Endothelial cell (in vitro differentiated cells): ENCODE measurements around the gene UMAD1. TPM values are rescaled to one million over a fixed set of nuclear protein-coding genes. Genes with fewer than 3 reads are reported as not detected.

Experiments
- DNase-seq: peaks from one replicate; pipeline ENCODE4 v3.0.0; 2021; ENCODE audit warnings: low spot score
- H3K27ac Mint-ChIP-seq: one replicate; pipeline ENCODE4 v1.8.0; 2021; ENCODE audit warnings: mixed read lengths, inconsistent platforms; ENCODE audit not compliant: unreplicated experiment
- H3K27me3 Mint-ChIP-seq: one replicate; pipeline ENCODE4 v1.8.0; 2021; ENCODE audit warnings: mild to moderate bottlenecking, moderate library complexity, mixed read lengths, inconsistent platforms; ENCODE audit not compliant: unreplicated experiment
- H3K36me3 Mint-ChIP-seq: one replicate; pipeline ENCODE4 v1.8.0; 2021; ENCODE audit warnings: mild to moderate bottlenecking, low read depth, mixed read lengths, inconsistent platforms; ENCODE audit not compliant: unreplicated experiment
- H3K4me1 Mint-ChIP-seq: one replicate; pipeline ENCODE4 v1.8.0; 2021; ENCODE audit warnings: mild to moderate bottlenecking, mixed read lengths, inconsistent platforms; ENCODE audit not compliant: unreplicated experiment
- H3K4me3 Mint-ChIP-seq: one replicate; pipeline ENCODE4 v1.8.0; 2021; ENCODE audit warnings: mild to moderate bottlenecking, mixed read lengths, inconsistent platforms; ENCODE audit not compliant: unreplicated experiment
- H3K9me3 Mint-ChIP-seq: one replicate; pipeline ENCODE4 v1.8.0; 2021; ENCODE audit warnings: mixed read lengths, inconsistent platforms; ENCODE audit not compliant: unreplicated experiment
- CTCF ChIP-seq: fragments of 200-600 bp; sonication (generic); IDR thresholded peaks from one replicate; pipeline ENCODE4 v1.5.0; 2021; ENCODE audit warnings: antibody characterized with exemption; ENCODE audit not compliant: unreplicated experiment
- total RNA-seq: library from RNA; stranded (reverse); fragmentation: NEBNext Ultra II Directional; extraction: Animal tissue kit (Norgen Biotek cat#: 25700); gene quantifications from one replicate; pipeline ENCODE4 v1.2.1, GENCODE V29; 2021; ENCODE audit not compliant: unreplicated experiment

The UMAD1 gene
- total RNA-seq, 1 donor from 2014 or later, result 5.7 TPM

GRCh38 chr7:7701527-7701926, 61.0 kb downstream of the UMAD1 start:
- DNase-seq, result no peak
- Mint-ChIP-seq H3K36me3 (no peaks in the 10 kb centered on the region), H3K4me1 (no peaks in the 10 kb centered on the region), H3K9me3 (no peaks in the 10 kb centered on the region), H3K27ac (no peak overlapping the region), H3K4me3 (no peak overlapping the region), H3K27me3 (no peaks in the 10 kb centered on the region)
- TF ChIP-seq CTCF, result no peak

GRCh38 chr7:7702826-7703225, 62.3 kb downstream of the UMAD1 start:
- no peaks in the 10 kb centered on the region for H3K36me3 Mint-ChIP-seq
- no peak overlapping the region for H3K27ac Mint-ChIP-seq
- no peaks in the 10 kb centered on the region for H3K27me3 Mint-ChIP-seq
- peaks cover 3% of the 10 kb centered on the region for H3K4me1 Mint-ChIP-seq
- H3K9me3 Mint-ChIP-seq, result no peaks in the 10 kb centered on the region
- no peak for DNase-seq
- TF ChIP-seq CTCF, result no peak
- H3K4me3 Mint-ChIP-seq, result no peak overlapping the region

GRCh38 chr7:7703427-7703826, 62.9 kb downstream of the UMAD1 start:
- H3K27ac Mint-ChIP-seq, result no peak overlapping the region
- H3K9me3 Mint-ChIP-seq, result no peaks in the 10 kb centered on the region
- H3K4me3 Mint-ChIP-seq, result no peak overlapping the region
- peaks cover 6% of the 10 kb centered on the region for H3K4me1 Mint-ChIP-seq
- TF ChIP-seq CTCF, result no peak
- no peak for DNase-seq
- H3K27me3 Mint-ChIP-seq, result no peaks in the 10 kb centered on the region
- no peaks in the 10 kb centered on the region for H3K36me3 Mint-ChIP-seq

- Mint-ChIP-seq H3K27ac (no peak overlapping the region), H3K4me1 (peaks cover 10% of the 10 kb centered on the region), H3K36me3 (no peaks in the 10 kb centered on the region), H3K27me3 (no peaks in the 10 kb centered on the region), H3K9me3 (no peaks in the 10 kb centered on the region), H3K4me3 (no peak overlapping the region)
- DNase-seq, result no peak
- no peak for TF ChIP-seq CTCF
Observed at GRCh38 chr7:7704867-7705266, 64.3 kb downstream of the UMAD1 start.

- H3K27me3 Mint-ChIP-seq, result no peaks in the 10 kb centered on the region
- peaks cover 10% of the 10 kb centered on the region for H3K4me1 Mint-ChIP-seq
- no peak for TF ChIP-seq CTCF
- no peak for DNase-seq
- H3K27ac Mint-ChIP-seq, result no peak overlapping the region
- no peaks in the 10 kb centered on the region for H3K9me3 Mint-ChIP-seq
- H3K4me3 Mint-ChIP-seq, result no peak overlapping the region
- H3K36me3 Mint-ChIP-seq, result no peaks in the 10 kb centered on the region
Observed at GRCh38 chr7:7705318-7705717, 64.8 kb downstream of the UMAD1 start.
